ENCODE results near the gene ACTL8.
A peak's percentile ranks its signal among the peaks of the same experiment; 100 is the strongest.

The ACTL8 gene

GRCh38 chr1:17874710-17875109 is 119.6 kb downstream of the ACTL8 start:
- Histone ChIP-seq H3K27me3 (ENCODE audit: insufficient read depth, low read length) (no peaks in the 10 kb centered on the region), H3K79me2 (ENCODE audit: control insufficient read depth, insufficient read depth, low read length, unreplicated experiment) (no peaks in the 10 kb centered on the region)

GRCh38 chr1:17875171-17875881 is 120.2 kb downstream of the ACTL8 start:
- H3K4me1 ChIP-seq (ENCODE audit: control insufficient read depth, insufficient read depth, low read length, unreplicated experiment): peaks cover 58% of the 10 kb centered on the region
- H3K27ac ChIP-seq (ENCODE audit: low read depth, low read length): peak overlapping the region; percentile 99
- H3K27me3 ChIP-seq (ENCODE audit: insufficient read depth, low read length): no peaks in the 10 kb centered on the region
- no peaks in the 10 kb centered on the region for H3K79me2 ChIP-seq (ENCODE audit: control insufficient read depth, insufficient read depth, low read length, unreplicated experiment)
- no peak overlapping the region for H2AFZ ChIP-seq (ENCODE audit: low read length, unreplicated experiment)
- H3K36me3 ChIP-seq (ENCODE audit: insufficient read depth, low read length): no peaks in the 10 kb centered on the region
- peak overlapping the region; percentile 45; the same call in 1 of the 2 replicates for H3K4me3 ChIP-seq (ENCODE audit: low read depth, low read length)

More at GRCh38 chr1:17874710-17875109, 119.6 kb downstream of the ACTL8 start:
- H3K27ac ChIP-seq (ENCODE audit: low read depth, low read length): peak overlapping the region; percentile 99
- peak overlapping the region; percentile 45; the same call in 1 of the 2 replicates for H3K4me3 ChIP-seq (ENCODE audit: low read depth, low read length)
- H3K36me3 ChIP-seq (ENCODE audit: insufficient read depth, low read length): no peaks in the 10 kb centered on the region
- no peak overlapping the region for H2AFZ ChIP-seq (ENCODE audit: low read length, unreplicated experiment)
- peaks cover 59% of the 10 kb centered on the region for H3K4me1 ChIP-seq (ENCODE audit: control insufficient read depth, insufficient read depth, low read length, unreplicated experiment)

- no peaks in the 10 kb centered on the region for H3K27me3 ChIP-seq (ENCODE audit: insufficient read depth, low read length)
- H3K79me2 ChIP-seq (ENCODE audit: control insufficient read depth, insufficient read depth, low read length, unreplicated experiment): no peaks in the 10 kb centered on the region
- no peak overlapping the region for H2AFZ ChIP-seq (ENCODE audit: low read length, unreplicated experiment)
- H3K36me3 ChIP-seq (ENCODE audit: insufficient read depth, low read length): no peaks in the 10 kb centered on the region
- H3K4me3 ChIP-seq (ENCODE audit: low read depth, low read length): 0 out of 2 replicates have a peak overlapping the region, but pooled peaks have one; percentile 45
- H3K27ac ChIP-seq (ENCODE audit: low read depth, low read length): peak overlapping the region; percentile 99
- H3K4me1 ChIP-seq (ENCODE audit: control insufficient read depth, insufficient read depth, low read length, unreplicated experiment): peaks cover 58% of the 10 kb centered on the region
Observed at GRCh38 chr1:17875882-17876280, 120.7 kb downstream of the ACTL8 start.

Data from ACC112 (cell line).